ENCODE measurements around the gene KLHL10. TPM values are rescaled to one million over a fixed set of nuclear protein-coding genes. Genes with fewer than 3 reads are reported as not detected.

KLHL10 gene
- total and polyA plus RNA-seq, 2 of the 4 experiments (the other 2 are of a cell fraction) = 0.18 TPM; not detected in 1

- Histone ChIP-seq H3K18ac (ENCODE audit: low read depth, low read length) (no peak overlapping the region), H2BK5ac (ENCODE audit: low read depth, low read length, poor library complexity, severe bottlenecking) (no peak overlapping the region), H3K4me3 (ENCODE audit: insufficient read depth, low read depth, low read length) (peak overlapping the region; percentile 96), H3K27ac (ENCODE audit: insufficient read depth, low read length) (peak overlapping the region; percentile 64; the same call in 1 of the 2 replicates), H2AK5ac (ENCODE audit: low read depth, low read length) (0 out of 2 replicates have a peak overlapping the region, but pooled peaks have one; percentile 29), H4K20me1 (ENCODE audit: insufficient read depth, low read length) (peaks cover 4% of the 10 kb centered on the region; the same call in 1 of the 2 replicates), H4K8ac (ENCODE audit: low read depth in 2 of 2, low read length in 2 of 2) (peak overlapping the region; percentile 56 to 86; a peak in 2 of 4 replicates), H3K36me3 (ENCODE audit: control insufficient read depth, insufficient read depth, low read length) (peaks cover 11% of the 10 kb centered on the region), H4K5ac (ENCODE audit: low read depth, low read length) (no peak overlapping the region), H2AFZ (replicated peaks; ENCODE audit: low read length, poor library complexity) (peak overlapping the region; percentile 86), H2BK120ac (ENCODE audit: low read depth, low read length) (no peak overlapping the region), H3K79me1 (ENCODE audit: low read depth in 1 of 2, low read length in 2 of 2) (peaks cover 7 to 19% of the 10 kb centered on the region in 2 experiments; a peak in 2 of 4 replicates), H3K9me3 (ENCODE audit: control insufficient read depth, insufficient read depth, low read length) (no peaks in the 10 kb centered on the region), H3K4me1 (ENCODE audit: control insufficient read depth, insufficient read depth, low read length) (peaks cover 10% of the 10 kb centered on the region), H2AK9ac (replicated peaks; ENCODE audit: low read depth, low read length, poor library complexity) (peak overlapping the region; percentile 56), H3K9ac (ENCODE audit: low read depth, low read length) (peak overlapping the region; percentile 87), H3K4me2 (ENCODE audit: low read depth, low read length) (peak overlapping the region; percentile 86), H3K56ac (ENCODE audit: extremely low read depth, insufficient read depth, low read length) (no peak overlapping the region), H3K14ac (replicated peaks; ENCODE audit: low read depth, low read length) (peak overlapping the region; percentile 5), H3K23ac (ENCODE audit: low read depth, low read length) (peak overlapping the region; percentile 66), H2BK20ac (ENCODE audit: low read depth, low read length) (no peak overlapping the region), H4K91ac (ENCODE audit: insufficient read depth, low read depth, low read length) (no peak overlapping the region; the same call in 1 of the 2 replicates), H2BK15ac (ENCODE audit: low read depth, low read length) (no peak overlapping the region), H3K27me3 (ENCODE audit: control insufficient read depth, insufficient read depth, low read length) (no peaks in the 10 kb centered on the region), H3K9me1 (ENCODE audit: insufficient read depth, low read length) (peaks cover 12% of the 10 kb centered on the region), H3K4ac (ENCODE audit: low read depth, low read length) (peak overlapping the region; percentile 67; the same call in 1 of the 2 replicates)
- WGBS, 2 experiments (ENCODE audit: extremely low coverage in 2 of 2, insufficient read length in 1 of 2) = no CpG with 5 or more reads among the region's 13 CpGs
- no peak for TF ChIP-seq POLR2A (IDR thresholded peaks at IDR 0.05; ENCODE audit: low read depth, low read length)
- no peak for TF ChIP-seq MXI1 (IDR thresholded peaks at IDR 0.05; ENCODE audit: borderline replicate concordance, low read depth, low read length)
- TSS peak; percentile 61 for BruUV-seq (replicated peaks)
- peak; percentile 42 for ATAC-seq (ENCODE audit: low read depth)
- DNase-seq = no peak
- CTCF ChIA-PET = no interaction called here
- POLR2A ChIA-PET (ENCODE audit: unreplicated experiment) = no interaction called here
- intact Hi-C loops (cut with micrococcal nuclease) = no loop called here
- dilution Hi-C loops (cut with HindIII; ENCODE audit: low sequenced_read_pairs, unreplicated experiment) = no loop called here
- in situ Hi-C loops (cut with MboI; ENCODE audit: low sequenced_read_pairs) = no loop called here
Measured at GRCh38 chr17:41835214-41835799, 2.3 kb upstream of the KLHL10 start.

All from IMR-90 (cell line).